K562 (cell line): ENCODE results near the gene TRIM36.

Experiments
- CHD2 ChIP-seq: IDR thresholded peaks from 2 replicates; pipeline ENCODE4 v1.6.1; 2011; ENCODE audit warnings: low read depth, low read length
- ELF4 ChIP-seq: fragments of 450-650 bp; formaldehyde crosslinking; IDR thresholded peaks from 2 replicates; pipeline ENCODE4 v1.4.0; 2022; ENCODE audit warnings: missing genetic modification characterization
- NFRKB ChIP-seq: fragments of 450-650 bp; IDR thresholded peaks from 2 replicates; pipeline ENCODE4 v1.6.1; 2016; ENCODE audit warnings: low read depth
- RAD51 ChIP-seq: fragments of 450-650 bp; IDR thresholded peaks from 2 replicates; pipeline ENCODE4 v1.7.1; 2016; ENCODE audit warnings: low read depth, mild to moderate bottlenecking, borderline replicate concordance

DNA sequence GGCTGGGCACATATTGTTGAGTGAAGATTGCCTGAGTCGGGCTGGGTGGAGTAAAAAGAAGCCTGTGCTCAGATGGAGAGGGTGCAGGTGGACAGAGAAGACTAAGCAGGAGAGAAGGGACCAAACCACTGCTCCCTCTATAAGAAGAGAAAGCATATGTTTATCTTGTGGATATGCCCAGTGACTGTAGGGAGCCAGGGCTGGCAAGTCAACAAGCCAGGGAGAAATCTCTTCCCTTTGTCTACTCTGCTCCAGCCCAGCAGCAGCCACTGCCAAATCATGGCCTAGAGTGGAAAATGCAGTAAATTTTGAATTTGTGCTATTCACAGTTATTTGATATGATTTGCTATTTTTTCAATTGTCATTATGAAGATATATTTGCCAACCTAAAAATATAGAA is 33.2 kb upstream of the TRIM36 start:
- TF ChIP-seq RAD51 (no peak), CHD2 (no peak), ELF4 (CRISPR knock-in tag) (no peak), NFRKB (no peak)
